PFSK-1 (cell line): ENCODE results near the gene ZNF564.

Experiments used
- FOXP2 ChIP-seq: optimal IDR thresholded peaks from 2 replicates; pipeline ENCODE3; 2011; ENCODE audit warnings: borderline replicate concordance, control low read depth, inconsistent platforms; ENCODE audit not compliant: insufficient read depth; ENCODE audit errors: extremely low read length, extremely low read depth
- POLR2AphosphoS5 ChIP-seq: IDR thresholded peaks from 2 replicates; pipeline ENCODE4 v1.6.1; 2012; ENCODE audit warnings: low read depth, mild to moderate bottlenecking, control low read depth, low read length, moderate library complexity
- SIN3A ChIP-seq: IDR thresholded peaks from 2 replicates; pipeline ENCODE4 v1.6.1; 2012; ENCODE audit warnings: mild to moderate bottlenecking, low read length, moderate library complexity, borderline replicate concordance; ENCODE audit not compliant: insufficient read depth
- TAF1 ChIP-seq: IDR thresholded peaks from 2 replicates; pipeline ENCODE4 v1.6.1; 2012; ENCODE audit warnings: low read length, control low read depth, borderline replicate concordance; ENCODE audit not compliant: insufficient read depth
- TF ChIP-seq, protein P1 (sequence below), 2 experiments: IDR thresholded peaks; 2 replicates each; pipeline versions ENCODE4 v1.6.1 to v1.8.0; 2011 to 2012; ENCODE audit warnings: low read depth in 2 of 2, low read length in 2 of 2, control low read depth in 1 of 2, inconsistent platforms in 1 of 2, mild to moderate bottlenecking in 1 of 2, moderate library complexity in 1 of 2; ENCODE audit not compliant: insufficient read depth in 1 of 2

DNA sequence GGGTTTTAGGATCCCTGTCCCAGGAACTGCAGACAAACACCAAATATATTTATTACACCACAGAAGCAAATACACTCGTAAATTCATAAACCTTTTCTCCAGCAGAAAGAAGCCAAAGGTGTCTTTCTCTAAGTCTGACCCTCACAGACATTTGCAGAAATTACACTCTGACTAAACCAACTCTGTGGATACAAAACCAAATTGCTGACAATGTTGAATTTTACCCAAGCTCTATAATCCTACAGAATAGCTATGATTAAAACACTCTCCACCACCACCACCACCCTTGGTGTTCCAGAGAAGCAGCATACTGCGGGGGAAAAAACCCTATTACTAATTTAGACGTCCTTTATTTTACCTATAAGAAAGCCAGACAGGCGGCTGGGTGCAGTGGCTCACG lies 5.2 kb downstream of the ZNF564 start:
- TF ChIP-seq POLR2AphosphoS5 = no peak
- no peak for TF ChIP-seq TAF1
- TF ChIP-seq SIN3A = no peak
- TF ChIP-seq, protein P1, sequence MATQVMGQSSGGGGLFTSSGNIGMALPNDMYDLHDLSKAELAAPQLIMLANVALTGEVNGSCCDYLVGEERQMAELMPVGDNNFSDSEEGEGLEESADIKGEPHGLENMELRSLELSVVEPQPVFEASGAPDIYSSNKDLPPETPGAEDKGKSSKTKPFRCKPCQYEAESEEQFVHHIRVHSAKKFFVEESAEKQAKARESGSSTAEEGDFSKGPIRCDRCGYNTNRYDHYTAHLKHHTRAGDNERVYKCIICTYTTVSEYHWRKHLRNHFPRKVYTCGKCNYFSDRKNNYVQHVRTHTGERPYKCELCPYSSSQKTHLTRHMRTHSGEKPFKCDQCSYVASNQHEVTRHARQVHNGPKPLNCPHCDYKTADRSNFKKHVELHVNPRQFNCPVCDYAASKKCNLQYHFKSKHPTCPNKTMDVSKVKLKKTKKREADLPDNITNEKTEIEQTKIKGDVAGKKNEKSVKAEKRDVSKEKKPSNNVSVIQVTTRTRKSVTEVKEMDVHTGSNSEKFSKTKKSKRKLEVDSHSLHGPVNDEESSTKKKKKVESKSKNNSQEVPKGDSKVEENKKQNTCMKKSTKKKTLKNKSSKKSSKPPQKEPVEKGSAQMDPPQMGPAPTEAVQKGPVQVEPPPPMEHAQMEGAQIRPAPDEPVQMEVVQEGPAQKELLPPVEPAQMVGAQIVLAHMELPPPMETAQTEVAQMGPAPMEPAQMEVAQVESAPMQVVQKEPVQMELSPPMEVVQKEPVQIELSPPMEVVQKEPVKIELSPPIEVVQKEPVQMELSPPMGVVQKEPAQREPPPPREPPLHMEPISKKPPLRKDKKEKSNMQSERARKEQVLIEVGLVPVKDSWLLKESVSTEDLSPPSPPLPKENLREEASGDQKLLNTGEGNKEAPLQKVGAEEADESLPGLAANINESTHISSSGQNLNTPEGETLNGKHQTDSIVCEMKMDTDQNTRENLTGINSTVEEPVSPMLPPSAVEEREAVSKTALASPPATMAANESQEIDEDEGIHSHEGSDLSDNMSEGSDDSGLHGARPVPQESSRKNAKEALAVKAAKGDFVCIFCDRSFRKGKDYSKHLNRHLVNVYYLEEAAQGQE (IDR thresholded peaks at IDR 0.05; ENCODE audit: insufficient read depth in 1 of 2, low read depth in 2 of 2, low read length in 2 of 2) = no peak
- no peak for TF ChIP-seq FOXP2
